Heart right ventricle (tissue), 16 donors: ENCODE data around the gene PLA2G5. TPM values are rescaled to one million over a fixed set of nuclear protein-coding genes. Genes with fewer than 3 reads are reported as not detected.

Source experiments
- ATAC-seq, 8 donors: fragments of 200-7000 bp; cut with Tn5 transposase; one replicate each; pipeline ENCODE4 v1.9.1; 2020; ENCODE audit warnings: mild to moderate bottlenecking in 8 of 8, moderate library complexity in 8 of 8, moderate number of reproducible peaks in 1 of 8
- DNase-seq, 2 donors: peaks; one replicate each; pipeline ENCODE4 v3.0.0-alpha.2; 2020
- H3K27ac ChIP-seq, 10 donors: fragments of 200-600 bp; sonication (generic) in 2 of 10; one replicate each; pipeline versions ENCODE4 v1.5.0 to v1.8.0; 2020 to 2022; ENCODE audit warnings: mild to moderate bottlenecking in 3 of 10
- H3K27me3 ChIP-seq, 7 donors: fragments of 200-600 bp; one replicate each; pipeline ENCODE4 v1.8.0; 2021 to 2022; ENCODE audit warnings: mild to moderate bottlenecking in 2 of 7
- H3K36me3 ChIP-seq, 9 donors: fragments of 200-600 bp; sonication (generic) in 1 of 9; one replicate each; pipeline versions ENCODE4 v1.5.0 to v1.8.0; 2020 to 2022; ENCODE audit warnings: mild to moderate bottlenecking in 2 of 9
- H3K4me1 ChIP-seq, 9 donors: fragments of 200-600 bp; sonication (generic) in 1 of 9; one replicate each; pipeline versions ENCODE4 v1.5.0 to v1.8.0; 2020 to 2022; ENCODE audit warnings: mild to moderate bottlenecking in 4 of 9
- H3K4me3 ChIP-seq, 10 donors: fragments of 200-600 bp; sonication (generic) in 2 of 10; one replicate each; pipeline versions ENCODE4 v1.5.0 to v1.8.0; 2020 to 2022; ENCODE audit warnings: mild to moderate bottlenecking in 7 of 10, moderate library complexity in 2 of 10
- H3K9me3 ChIP-seq, 11 donors: fragments of 200-600 bp in 10 of 11; sonication (generic) in 2 of 11; one replicate each; pipeline versions ENCODE4 v1.5.0 to v1.8.0; 2013 to 2022; ENCODE audit warnings: mild to moderate bottlenecking in 2 of 11, control low read depth in 1 of 11, moderate library complexity in 1 of 11
- whole genome bisulfite sequencing, 2 donors: extraction: QIAGEN DNeasy Blood & Tissue Kit; methylation state at CpG; one replicate each; pipeline ENCODE4 v1.1.7; 2013; ENCODE audit warnings: inconsistent platforms in 1 of 2; 5-methylcytosine and 5-hydroxymethylcytosine counted together
- intact Hi-C, 10 donors: fragments of 100-400 bp; cut with DNase I; formaldehyde crosslinking; loops; one replicate each; pipeline versions ENCODE4 v1.11.1 to v1.14.2; 2022
- polyA plus RNA-seq, 2 donors: library from polyadenylated mRNA; stranded (reverse); fragments of 200-250 nt; gene quantifications; one replicate each; pipeline ENCODE4 v1.2.3, GENCODE V29; 2013
- total RNA-seq, 10 donors: library from RNA; stranded (reverse); fragmentation: NEBNext Ultra II Directional in 3 of 10; extraction: Animal tissue kit (Norgen Biotek cat#: 25700) in 3 of 10; gene quantifications; one replicate each; pipeline versions ENCODE4 v1.2.1 to v1.2.4, GENCODE V29; 2021 to 2023
- TF ChIP-seq, protein P1 (sequence below), 9 donors: fragments of 200-600 bp; sonication (generic) in 2 of 9; IDR thresholded peaks; one replicate each; pipeline versions ENCODE4 v1.5.0 to v1.8.0; 2021 to 2022; ENCODE audit warnings: antibody characterized with exemption in 9 of 9, mild to moderate bottlenecking in 5 of 9, moderate library complexity in 1 of 9
- donor health status: Arrhythmogenic right ventricular cardiomyopathy.
- donor health status: ischemic (EF 13 %, LVEDD 7.1; RV severe dilation, severe dysfunction).
- donor health status: healthy with polysubstance abuse.
- donor health status: DM: no; HTN: yes; CAD: no.
- donor health status: DM: no; HTN: no; CAD: no.
- donor health status: ischemic (EF 25% LVEDD 6.9; RV normal size, moderate dysfunction).
- donor health status: ischemic (EF 25% LVEDD 5.7; RV mildly dilated, moderate dysfunction).
- donor health status: healthy.
- donor health status: DM: yes; HTN: yes; CAD: no.
- donor health status: Ischemic cardiomyopathy.
- donor health status: ischemic (EF 35%, LVEDD 5.7; RV mildly dilated, moderate dysfunction).
- donor health status: nonischemic (EF 11% LVEDD 7.7; RV severe dilation, severe dysfunction).
- donor health status: DM: yes; HTN: yes; CAD: no.
- donor health status: PGD.
- donor health status: ischemic (EF 29% LVEDD 5.4; RV normal size, mild dysfunction).
- donor health status: nonischemic (EF 23%, LVEDD 6.1; RV moderate dilation, normal function).

PLA2G5 gene
- total and polyA plus RNA-seq, 12 donors, result 31.5 to 133 (median 49.3) TPM

DNA sequence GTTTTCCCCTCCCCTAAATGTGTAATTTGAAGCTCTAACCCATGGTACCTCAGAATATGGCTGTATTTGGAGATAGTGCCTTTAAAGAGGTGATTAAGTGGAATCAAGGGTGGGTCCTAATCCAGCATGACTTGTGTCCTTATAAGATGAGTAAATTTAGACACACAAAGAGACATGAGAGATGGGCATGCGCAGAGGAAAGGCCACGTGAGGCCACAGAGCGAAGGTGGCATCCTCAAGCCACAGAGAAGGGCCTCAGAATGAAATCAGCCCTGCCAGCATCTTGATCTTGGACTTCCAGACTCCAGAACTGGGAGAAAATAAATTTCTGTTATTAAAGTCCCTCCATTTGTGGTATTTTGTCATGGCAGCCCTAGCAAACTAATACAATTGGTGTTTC, 66.3 kb downstream of the PLA2G5 start:
- H3K4me3 ChIP-seq, result no peak overlapping the region
- H3K27me3 ChIP-seq, result peaks cover 0 to 5% (median 0%) of the 10 kb centered on the region in 7 donors
- no peaks in the 10 kb centered on the region for H3K4me1 ChIP-seq
- no peak overlapping the region for H3K27ac ChIP-seq
- intact Hi-C loops, result no loop called here
- DNase-seq, result no peak
- no peak for ATAC-seq
- 91 to 96% methylated on average over 3 of the region's 3 CpGs for WGBS, 2 donors
- TF ChIP-seq, protein P1, sequence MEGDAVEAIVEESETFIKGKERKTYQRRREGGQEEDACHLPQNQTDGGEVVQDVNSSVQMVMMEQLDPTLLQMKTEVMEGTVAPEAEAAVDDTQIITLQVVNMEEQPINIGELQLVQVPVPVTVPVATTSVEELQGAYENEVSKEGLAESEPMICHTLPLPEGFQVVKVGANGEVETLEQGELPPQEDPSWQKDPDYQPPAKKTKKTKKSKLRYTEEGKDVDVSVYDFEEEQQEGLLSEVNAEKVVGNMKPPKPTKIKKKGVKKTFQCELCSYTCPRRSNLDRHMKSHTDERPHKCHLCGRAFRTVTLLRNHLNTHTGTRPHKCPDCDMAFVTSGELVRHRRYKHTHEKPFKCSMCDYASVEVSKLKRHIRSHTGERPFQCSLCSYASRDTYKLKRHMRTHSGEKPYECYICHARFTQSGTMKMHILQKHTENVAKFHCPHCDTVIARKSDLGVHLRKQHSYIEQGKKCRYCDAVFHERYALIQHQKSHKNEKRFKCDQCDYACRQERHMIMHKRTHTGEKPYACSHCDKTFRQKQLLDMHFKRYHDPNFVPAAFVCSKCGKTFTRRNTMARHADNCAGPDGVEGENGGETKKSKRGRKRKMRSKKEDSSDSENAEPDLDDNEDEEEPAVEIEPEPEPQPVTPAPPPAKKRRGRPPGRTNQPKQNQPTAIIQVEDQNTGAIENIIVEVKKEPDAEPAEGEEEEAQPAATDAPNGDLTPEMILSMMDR (IDR thresholded peaks at IDR 0.05), result no peak
- H3K36me3 ChIP-seq, result no peaks in the 10 kb centered on the region
- H3K9me3 ChIP-seq, result no peaks in the 10 kb centered on the region

DNA sequence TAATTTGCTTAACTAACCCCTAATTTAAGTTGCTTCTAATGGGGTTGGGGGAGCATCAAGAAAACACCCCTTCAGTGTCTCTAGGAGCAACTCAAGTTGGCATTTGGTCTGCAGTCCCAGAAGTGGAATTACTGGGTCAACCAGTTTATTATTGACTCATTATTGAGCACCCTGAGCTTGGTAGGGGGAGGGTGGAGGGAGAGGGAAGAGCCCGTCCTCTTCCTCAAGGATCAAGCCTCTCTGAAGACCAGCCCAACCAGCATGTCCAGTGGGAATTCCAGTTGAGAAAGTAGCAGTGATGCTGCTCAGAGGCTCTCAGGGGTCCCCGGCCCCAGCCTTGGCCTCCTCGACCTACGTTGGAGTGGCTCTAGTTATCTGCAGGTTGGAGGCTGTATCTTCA, 67.1 kb downstream of the PLA2G5 start:
- 88 to 92% methylated on average over 4 of the region's 4 CpGs for WGBS, 2 donors
- H3K27me3 ChIP-seq, result peaks cover 0 to 9% (median 0%) of the 10 kb centered on the region in 7 donors

DNA sequence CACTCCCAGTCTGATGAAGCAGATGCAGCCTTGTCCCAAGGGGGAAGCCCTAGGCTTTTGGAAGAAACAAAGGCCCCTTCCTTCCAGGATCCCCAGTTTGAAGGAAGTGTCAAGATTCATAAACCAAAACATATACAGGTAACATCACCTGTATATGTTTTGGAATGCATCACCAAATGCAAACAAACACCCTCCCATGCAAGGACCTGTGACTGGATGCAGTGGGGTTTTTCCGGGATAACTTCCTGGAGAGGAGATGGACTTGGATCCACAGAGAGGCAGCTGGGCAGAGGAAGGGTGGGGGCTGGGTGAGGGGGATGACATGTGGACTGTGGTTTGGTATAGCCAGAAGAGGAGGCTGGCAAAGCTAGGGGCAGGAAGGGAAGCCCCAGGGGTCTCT, 67.6 kb downstream of the PLA2G5 start:
- 64 to 86% methylated on average over 1 of the region's 1 CpG for WGBS, 2 donors
- ATAC-seq, result no peak
- DNase-seq, result no peak
- peaks cover 0 to 9% (median 0%) of the 10 kb centered on the region in 7 donors for H3K27me3 ChIP-seq
- no peak overlapping the region for H3K4me3 ChIP-seq
- TF ChIP-seq, protein P1 (IDR thresholded peaks at IDR 0.05), result no peak
- H3K9me3 ChIP-seq, result no peaks in the 10 kb centered on the region
- H3K27ac ChIP-seq, result no peak overlapping the region
- intact Hi-C loops, result no loop called here
- H3K4me1 ChIP-seq, result no peaks in the 10 kb centered on the region
- H3K36me3 ChIP-seq, result no peaks in the 10 kb centered on the region

More for the DNA sequence above, 67.1 kb downstream of the PLA2G5 start:
- Histone ChIP-seq H3K4me1 (no peaks in the 10 kb centered on the region), H3K9me3 (no peaks in the 10 kb centered on the region), H3K27ac (no peak overlapping the region), H3K36me3 (no peaks in the 10 kb centered on the region), H3K4me3 (no peak overlapping the region)
- no peak for DNase-seq
- intact Hi-C loops, result no loop called here
- no peak for ATAC-seq
- TF ChIP-seq, protein P1 (IDR thresholded peaks at IDR 0.05), result no peak

DNA sequence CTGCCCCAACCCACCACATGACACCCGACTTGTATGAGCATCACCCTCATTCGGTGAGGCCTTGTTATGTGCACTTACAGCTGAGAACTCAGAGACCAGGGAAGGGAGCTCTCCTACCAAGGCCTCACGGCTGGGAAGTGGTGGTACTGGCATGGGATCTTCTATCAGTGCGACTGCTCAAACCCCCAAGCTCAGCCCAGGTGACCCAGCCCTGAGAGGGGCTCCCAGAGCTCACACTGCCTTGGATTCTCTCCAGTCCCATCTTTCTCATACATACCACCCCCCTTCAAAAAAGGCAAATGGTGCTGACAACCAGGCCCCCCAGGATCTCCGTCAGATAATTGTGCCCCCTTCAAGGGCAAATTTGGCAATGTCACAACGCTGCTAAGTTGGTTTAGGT, 68.4 kb downstream of the PLA2G5 start:
- Histone ChIP-seq H3K27ac (no peak overlapping the region), H3K4me1 (no peaks in the 10 kb centered on the region), H3K9me3 (no peaks in the 10 kb centered on the region), H3K36me3 (no peaks in the 10 kb centered on the region), H3K27me3 (peaks cover 0 to 9% (median 0%) of the 10 kb centered on the region in 7 donors), H3K4me3 (no peak overlapping the region)
- ATAC-seq, result no peak
- whole genome bisulfite sequencing, 2 donors, result 96 to 97% methylated on average over 6 of the region's 6 CpGs
- DNase-seq, result no peak
- intact Hi-C loops, result no loop called here
- TF ChIP-seq, protein P1 (IDR thresholded peaks at IDR 0.05), result no peak
